ENCODE results near the gene DDC. TPM values are rescaled to one million over a fixed set of nuclear protein-coding genes. Genes with fewer than 3 reads are reported as not detected.

The DDC gene
- total and polyA plus RNA-seq, 4 donors = 0.23 to 3.1 (median 1.6) TPM

DNA sequence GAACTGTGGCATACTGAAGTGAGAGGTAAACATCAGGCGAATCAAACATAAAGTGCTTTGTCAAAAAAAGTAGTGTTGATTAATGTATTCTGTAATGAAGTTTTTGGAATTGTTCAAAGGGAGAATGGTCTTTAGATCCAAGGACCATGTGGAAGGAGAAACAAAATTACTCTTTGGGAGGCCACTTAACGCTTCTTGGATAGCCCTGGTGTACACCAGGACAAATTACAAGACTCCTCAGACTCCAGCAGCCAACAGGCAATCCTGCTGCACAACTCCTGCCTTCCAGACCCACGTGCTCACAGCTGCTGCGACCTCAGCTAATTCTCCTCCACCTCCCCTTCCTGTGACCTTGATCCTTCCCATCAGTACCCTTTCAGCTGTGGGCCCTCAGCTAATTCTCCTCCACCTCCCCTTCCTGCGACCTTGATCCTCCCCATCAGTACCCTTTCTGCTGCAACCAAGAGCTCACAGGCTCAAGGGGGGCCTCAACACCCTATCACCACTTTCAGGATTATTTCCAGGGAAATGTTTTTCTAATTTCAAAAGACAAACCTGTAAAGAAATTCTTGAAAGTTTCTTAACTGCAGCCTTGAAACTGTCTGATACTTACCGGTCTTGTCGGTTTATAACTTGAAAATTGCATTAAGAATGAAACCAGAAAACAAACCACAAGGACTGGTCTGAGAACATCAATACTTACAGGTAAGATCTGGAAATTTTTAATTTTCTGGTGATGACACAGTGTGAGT, 29.7 kb upstream of the DDC start:
- Histone ChIP-seq H3K9ac (ENCODE audit: insufficient read depth in 1 of 2, low read length in 2 of 2) (no peak overlapping the region), H3K4me1 (ENCODE audit: control insufficient read depth in 5 of 5, insufficient read depth in 5 of 5, low read length in 5 of 5) (peaks cover 0 to 1% (median 0%) of the 10 kb centered on the region in 5 donors), H3K9me3 (ENCODE audit: control insufficient read depth in 4 of 4, insufficient read depth in 3 of 4, low read length in 3 of 4) (no peaks in the 10 kb centered on the region), H3K27ac (ENCODE audit: low read depth in 1 of 2, low read length in 1 of 2) (no peak overlapping the region), H3K27me3 (ENCODE audit: control insufficient read depth in 3 of 3, insufficient read depth in 3 of 3, low read length in 2 of 3) (no peaks in the 10 kb centered on the region), H3K36me3 (ENCODE audit: control insufficient read depth in 4 of 4, insufficient read depth in 4 of 4, low read length in 4 of 4) (peaks cover 8 to 33% (median 14%) of the 10 kb centered on the region in 4 donors), H3K4me3 (no peak overlapping the region)
- DNase-seq (no peak), ATAC-seq (ENCODE audit: insufficient read depth, low FRiP score) (no peak)
- 80 to 91% methylated on average over 7 of the region's 7 CpGs for WGBS, 2 donors
- no peak for TF ChIP-seq CTCF (IDR thresholded peaks at IDR 0.05; ENCODE audit: control extremely low read depth, extremely low read depth)

- Histone ChIP-seq H3K4me3 (no peak overlapping the region), H3K36me3 (ENCODE audit: control insufficient read depth in 4 of 4, insufficient read depth in 4 of 4, low read length in 4 of 4) (peaks cover 8 to 32% (median 13%) of the 10 kb centered on the region in 4 donors), H3K4me1 (ENCODE audit: control insufficient read depth in 5 of 5, insufficient read depth in 5 of 5, low read length in 5 of 5) (no peaks in the 10 kb centered on the region), H3K9me3 (ENCODE audit: control insufficient read depth in 4 of 4, insufficient read depth in 3 of 4, low read length in 3 of 4) (no peaks in the 10 kb centered on the region), H3K27me3 (ENCODE audit: control insufficient read depth in 3 of 3, insufficient read depth in 3 of 3, low read length in 2 of 3) (no peaks in the 10 kb centered on the region), H3K27ac (ENCODE audit: low read depth in 1 of 2, low read length in 1 of 2) (no peak overlapping the region), H3K9ac (ENCODE audit: insufficient read depth in 1 of 2, low read length in 2 of 2) (no peak overlapping the region)
- DNase-seq = no peak
- 82 to 83% methylated on average over 4 of the region's 4 CpGs for WGBS, 2 donors
- no peak for ATAC-seq (ENCODE audit: insufficient read depth, low FRiP score)
- TF ChIP-seq CTCF (IDR thresholded peaks at IDR 0.05; ENCODE audit: control extremely low read depth, extremely low read depth) = no peak
Observed at GRCh38 chr7:50594136-50594535, 28.9 kb upstream of the DDC start.

- peaks cover 6 to 23% (median 11%) of the 10 kb centered on the region in 4 donors for H3K36me3 ChIP-seq (ENCODE audit: control insufficient read depth in 4 of 4, insufficient read depth in 4 of 4, low read length in 4 of 4)
- 92 to 96% methylated on average over 13 of the region's 13 CpGs for WGBS, 2 donors
Observed at GRCh38 chr7:50592940-50593339, 27.7 kb upstream of the DDC start.

More at GRCh38 chr7:50592940-50593339, 27.7 kb upstream of the DDC start:
- no peak overlapping the region for H3K9ac ChIP-seq (ENCODE audit: insufficient read depth in 1 of 2, low read length in 2 of 2)
- no peak for TF ChIP-seq CTCF (IDR thresholded peaks at IDR 0.05; ENCODE audit: control extremely low read depth, extremely low read depth)
- no peaks in the 10 kb centered on the region for H3K4me1 ChIP-seq (ENCODE audit: control insufficient read depth in 5 of 5, insufficient read depth in 5 of 5, low read length in 5 of 5)
- DNase-seq (no peak), ATAC-seq (ENCODE audit: insufficient read depth, low FRiP score) (no peak)
- H3K9me3 ChIP-seq (ENCODE audit: control insufficient read depth in 4 of 4, insufficient read depth in 3 of 4, low read length in 3 of 4) = no peaks in the 10 kb centered on the region
- H3K27ac ChIP-seq (ENCODE audit: low read depth in 1 of 2, low read length in 1 of 2) = no peak overlapping the region
- H3K4me3 ChIP-seq = no peak overlapping the region
- no peaks in the 10 kb centered on the region for H3K27me3 ChIP-seq (ENCODE audit: control insufficient read depth in 3 of 3, insufficient read depth in 3 of 3, low read length in 2 of 3)
